Coronary artery (tissue), 2 donors: ENCODE results near the gene CTNNA3.

Experiments
- DNase-seq: peaks from one replicate; pipeline ENCODE4 v3.0.0-alpha.2; 2017; ENCODE audit warnings: low spot score
- H3K27ac ChIP-seq, 2 donors: fragments of 200-600 bp; sonication (generic); one replicate each; pipeline ENCODE4 v1.5.1; 2016 to 2019
- H3K4me3 ChIP-seq: fragments of 200-600 bp; sonication (generic); 2 replicates; pipeline ENCODE4 v1.5.1; 2016; ENCODE audit warnings: mild to moderate bottlenecking, moderate library complexity
- TF ChIP-seq, protein P1 (sequence below): fragments of 200-600 bp; sonication (generic); IDR thresholded peaks from one replicate; pipeline ENCODE4 v1.5.1; 2019; ENCODE audit warnings: antibody characterized with exemption

Gene CTNNA3

DNA sequence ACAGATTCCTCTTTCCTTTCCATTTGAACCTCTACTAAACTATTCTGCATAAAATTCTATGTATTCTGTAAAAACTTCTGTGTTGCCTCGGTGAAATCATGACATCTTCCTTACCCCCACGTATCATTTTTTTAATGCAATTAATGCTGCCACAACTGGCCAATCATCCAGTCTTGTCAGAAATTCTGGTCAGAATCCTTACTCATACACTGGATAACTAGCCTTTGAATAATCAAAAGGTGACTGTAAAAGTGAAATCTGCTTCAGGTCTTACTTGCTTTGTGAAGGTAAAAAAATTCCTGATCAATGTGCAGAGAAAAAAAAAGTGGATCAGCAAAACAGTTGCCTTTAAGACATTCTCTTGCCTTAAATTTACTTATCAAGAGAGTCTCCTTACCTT, 859.2 kb downstream of the CTNNA3 start:
- TF ChIP-seq, protein P1, sequence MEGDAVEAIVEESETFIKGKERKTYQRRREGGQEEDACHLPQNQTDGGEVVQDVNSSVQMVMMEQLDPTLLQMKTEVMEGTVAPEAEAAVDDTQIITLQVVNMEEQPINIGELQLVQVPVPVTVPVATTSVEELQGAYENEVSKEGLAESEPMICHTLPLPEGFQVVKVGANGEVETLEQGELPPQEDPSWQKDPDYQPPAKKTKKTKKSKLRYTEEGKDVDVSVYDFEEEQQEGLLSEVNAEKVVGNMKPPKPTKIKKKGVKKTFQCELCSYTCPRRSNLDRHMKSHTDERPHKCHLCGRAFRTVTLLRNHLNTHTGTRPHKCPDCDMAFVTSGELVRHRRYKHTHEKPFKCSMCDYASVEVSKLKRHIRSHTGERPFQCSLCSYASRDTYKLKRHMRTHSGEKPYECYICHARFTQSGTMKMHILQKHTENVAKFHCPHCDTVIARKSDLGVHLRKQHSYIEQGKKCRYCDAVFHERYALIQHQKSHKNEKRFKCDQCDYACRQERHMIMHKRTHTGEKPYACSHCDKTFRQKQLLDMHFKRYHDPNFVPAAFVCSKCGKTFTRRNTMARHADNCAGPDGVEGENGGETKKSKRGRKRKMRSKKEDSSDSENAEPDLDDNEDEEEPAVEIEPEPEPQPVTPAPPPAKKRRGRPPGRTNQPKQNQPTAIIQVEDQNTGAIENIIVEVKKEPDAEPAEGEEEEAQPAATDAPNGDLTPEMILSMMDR: no peak
- DNase-seq: no peak
- Histone ChIP-seq H3K27ac (no peak overlapping the region), H3K4me3 (no peak overlapping the region)

- TF ChIP-seq, protein P1: no peak
- DNase-seq: no peak
- no peak overlapping the region for H3K27ac ChIP-seq
- H3K4me3 ChIP-seq: no peak overlapping the region
These were observed 859.9 kb downstream of the CTNNA3 start for GRCh38 chr10:66836057-66836456.

GRCh38 chr10:66835400-66835799, 860.6 kb downstream of the CTNNA3 start:
- DNase-seq: no peak
- no peak overlapping the region for H3K4me3 ChIP-seq
- no peak overlapping the region for H3K27ac ChIP-seq
- TF ChIP-seq, protein P1: no peak

DNA sequence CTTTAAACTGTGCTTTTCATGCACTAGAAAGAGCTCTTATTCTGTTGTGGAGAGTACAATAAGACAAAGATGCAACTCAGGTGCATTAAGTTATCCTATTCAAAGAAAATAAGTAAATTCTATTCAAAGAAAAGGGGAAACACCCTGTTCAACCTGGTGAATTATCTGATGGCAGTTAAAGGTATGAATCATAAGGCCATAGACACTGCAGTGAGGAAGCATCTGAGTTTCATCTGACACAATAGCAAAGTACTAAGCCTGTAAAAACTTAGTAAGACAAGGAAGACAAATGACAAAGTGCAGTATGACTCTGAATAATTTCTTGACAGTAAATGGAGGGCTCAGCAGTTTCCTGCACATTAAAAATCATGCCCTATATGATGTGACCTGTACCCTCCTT, 861.2 kb downstream of the CTNNA3 start:
- Histone ChIP-seq H3K4me3 (no peak overlapping the region), H3K27ac (no peak overlapping the region)
- no peak for DNase-seq
- TF ChIP-seq, protein P1: no peak

DNA sequence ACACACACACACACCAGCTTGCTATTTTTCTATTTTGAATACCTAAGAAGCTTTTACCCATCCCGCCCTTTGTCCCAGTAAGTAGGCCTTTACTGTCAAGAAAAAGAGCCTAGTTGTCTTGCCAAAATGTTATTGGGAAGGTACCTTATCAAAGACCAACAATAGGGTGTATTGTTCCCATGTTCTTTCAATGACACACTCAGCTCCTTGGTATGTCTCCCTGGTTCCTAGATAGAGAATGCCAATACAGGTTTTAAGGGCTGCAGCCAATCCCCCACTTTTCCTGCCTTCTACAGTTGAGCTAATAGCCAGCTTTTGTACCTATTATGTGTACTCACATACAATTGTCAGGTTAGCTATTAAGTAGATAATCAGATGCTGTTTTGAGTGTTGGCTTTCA, 862.1 kb downstream of the CTNNA3 start:
- no peak overlapping the region for H3K4me3 ChIP-seq
- TF ChIP-seq, protein P1: no peak
- H3K27ac ChIP-seq: no peak overlapping the region
- no peak for DNase-seq

DNA sequence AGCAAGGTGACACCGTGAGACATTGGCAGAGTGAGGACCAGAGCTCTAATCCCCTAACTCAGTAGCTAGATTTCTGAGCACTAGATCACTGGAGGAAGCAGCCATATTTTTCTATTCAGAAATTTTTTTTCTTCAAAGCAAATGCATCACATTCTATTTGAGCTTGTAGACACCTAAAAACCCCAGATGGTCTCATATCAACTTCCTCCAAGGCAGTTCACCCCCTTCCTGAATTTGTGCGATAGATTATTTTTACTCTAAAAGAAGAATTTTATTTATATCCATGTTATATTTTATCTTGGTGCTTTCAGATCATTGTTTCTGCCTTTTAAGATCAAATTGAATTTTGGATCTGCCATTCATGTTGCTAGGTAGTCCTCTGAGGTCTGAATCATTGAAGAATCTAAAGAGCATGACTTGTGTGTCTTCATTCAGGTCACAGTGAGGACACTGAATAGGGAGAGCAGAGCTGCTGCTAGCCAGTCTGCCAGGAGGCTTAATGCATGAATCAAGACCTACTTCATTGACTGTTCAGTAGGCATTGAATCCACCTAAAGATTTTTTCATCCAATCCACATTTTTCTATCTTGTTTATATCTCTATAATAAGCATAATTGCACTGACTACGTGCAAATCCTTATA, 863.1 kb downstream of the CTNNA3 start:
- Histone ChIP-seq H3K4me3 (no peak overlapping the region), H3K27ac (no peak overlapping the region)
- TF ChIP-seq, protein P1: no peak
- no peak for DNase-seq

GRCh38 chr10:66828957-66829356, 867.0 kb downstream of the CTNNA3 start:
- Histone ChIP-seq H3K27ac (no peak overlapping the region), H3K4me3 (no peak overlapping the region)
- TF ChIP-seq, protein P1: no peak
- no peak for DNase-seq
